ENCODE measurements around the gene RFLNA. TPM values are rescaled to one million over a fixed set of nuclear protein-coding genes. Genes with fewer than 3 reads are reported as not detected.

RFLNA gene
- total RNA-seq, 1 donor from 2014 or later: not detected

GRCh38 chr12:124303579-124304313 is 8.9 kb downstream of the RFLNA start:
- intact Hi-C loops (cut with micrococcal nuclease): no loop called here

GRCh38 chr12:124304314-124304790 is 9.5 kb downstream of the RFLNA start:
- intact Hi-C loops (cut with micrococcal nuclease): no loop called here

- intact Hi-C loops (cut with micrococcal nuclease): no loop called here
Observed at GRCh38 chr12:124305136-124305535, 10.2 kb downstream of the RFLNA start.

- intact Hi-C loops (cut with micrococcal nuclease): no loop called here
Observed at GRCh38 chr12:124305776-124306685, 11.1 kb downstream of the RFLNA start.

GRCh38 chr12:124306686-124307555 is 12.0 kb downstream of the RFLNA start:
- intact Hi-C loops (cut with micrococcal nuclease): no loop called here

GRCh38 chr12:124307556-124307825 is 12.6 kb downstream of the RFLNA start:
- intact Hi-C loops (cut with micrococcal nuclease): no loop called here

GRCh38 chr12:124308741-124309140 is 13.8 kb downstream of the RFLNA start:
- intact Hi-C loops (cut with micrococcal nuclease): no loop called here

- intact Hi-C loops (cut with micrococcal nuclease): no loop called here
Observed at GRCh38 chr12:124309231-124309630, 14.3 kb downstream of the RFLNA start.

GRCh38 chr12:124309744-124310143 is 14.9 kb downstream of the RFLNA start:
- intact Hi-C loops (cut with micrococcal nuclease): no loop called here

- intact Hi-C loops (cut with micrococcal nuclease): no loop called here
Observed at GRCh38 chr12:124310178-124310577, 15.3 kb downstream of the RFLNA start.

- intact Hi-C loops (cut with micrococcal nuclease): no loop called here
Observed at GRCh38 chr12:124310785-124311184, 15.9 kb downstream of the RFLNA start.

GRCh38 chr12:124311292-124312109 is 16.6 kb downstream of the RFLNA start:
- intact Hi-C loops (cut with micrococcal nuclease): no loop called here

- intact Hi-C loops (cut with micrococcal nuclease): no loop called here
Observed at GRCh38 chr12:124312601-124313000, 17.7 kb downstream of the RFLNA start.

- intact Hi-C loops (cut with micrococcal nuclease): no loop called here
Observed at GRCh38 chr12:124314207-124314606, 19.3 kb downstream of the RFLNA start.

- intact Hi-C loops (cut with micrococcal nuclease): no loop called here
Observed at GRCh38 chr12:124314766-124315165, 19.9 kb downstream of the RFLNA start.

- intact Hi-C loops (cut with micrococcal nuclease): no loop called here
Observed at GRCh38 chr12:124315372-124316044, 20.6 kb downstream of the RFLNA start.

GRCh38 chr12:124316257-124316900 is 21.5 kb downstream of the RFLNA start:
- intact Hi-C loops (cut with micrococcal nuclease): no loop called here

- intact Hi-C loops (cut with micrococcal nuclease): no loop called here
Observed at GRCh38 chr12:124317400-124317799, 22.5 kb downstream of the RFLNA start.

- intact Hi-C loops (cut with micrococcal nuclease): no loop called here
Observed at GRCh38 chr12:124318278-124319020, 23.6 kb downstream of the RFLNA start.

Data from T-helper 2 cell treated with Interferon-gamma antibody and Interleukin-4, amounts not matched to agents 100 ng/mL and 5 ng/mL, for 36 hours (primary cell).